Measurements from ENCODE around the gene RHOBTB3.

The RHOBTB3 gene

GRCh38 chr5:95842854-95843544 lies 111.9 kb downstream of the RHOBTB3 start:
- no peak for DNase-seq

- no peak for DNase-seq
Measured at GRCh38 chr5:95843733-95844223, 112.6 kb downstream of the RHOBTB3 start.

GRCh38 chr5:95845391-95845790 lies 114.3 kb downstream of the RHOBTB3 start:
- no peak for DNase-seq
